HFF-Myc (cell line): Measurements from ENCODE around the gene USP24.

Experiments
- DNase-seq: peaks from one replicate; pipeline ENCODE4 v3.0.0-alpha.2; 2011; ENCODE audit warnings: low read depth; ENCODE audit errors: extremely low read depth
- H3K4me3 ChIP-seq: replicated peaks from 2 replicates; pipeline ENCODE4 v1.5.1; 2011; ENCODE audit warnings: low read depth, mild to moderate bottlenecking, control low read depth, low read length
- CTCF ChIP-seq: IDR thresholded peaks from 2 replicates; pipeline ENCODE4 v1.5.1; 2012; ENCODE audit warnings: mild to moderate bottlenecking, low read depth, low read length, control low read depth; ENCODE audit errors: missing control alignments

USP24 gene

GRCh38 chr1:55250399-55251075, 35.4 kb upstream of the USP24 start:
- no peak overlapping the region for H3K4me3 ChIP-seq
- TF ChIP-seq CTCF: no peak
- DNase-seq: no peak

- H3K4me3 ChIP-seq: no peak overlapping the region
- TF ChIP-seq CTCF: no peak
- no peak for DNase-seq
Measured at GRCh38 chr1:55249646-55250398, 34.7 kb upstream of the USP24 start.

DNA sequence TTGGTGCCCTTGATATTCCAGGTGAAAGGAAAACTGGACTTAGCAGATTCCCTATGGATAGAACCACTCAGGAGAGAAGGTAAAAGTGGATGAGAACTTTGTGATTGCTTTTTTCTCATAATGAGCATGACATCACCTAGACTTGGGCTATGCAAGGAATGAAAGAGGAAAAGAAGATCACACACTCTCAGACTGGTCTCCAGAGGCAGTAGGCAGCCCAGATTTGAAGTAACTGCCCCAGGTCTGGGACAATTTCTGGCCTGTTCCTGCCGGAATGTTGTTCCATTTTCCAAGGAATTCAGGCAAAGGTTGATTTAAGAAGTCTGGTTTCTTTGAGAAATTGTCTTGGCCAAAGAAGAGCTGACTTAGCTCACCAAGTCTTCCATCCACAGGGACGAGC, 31.7 kb upstream of the USP24 start:
- no peak for DNase-seq
- no peak for TF ChIP-seq CTCF
- H3K4me3 ChIP-seq: no peak overlapping the region

GRCh38 chr1:55246331-55246730, 31.2 kb upstream of the USP24 start:
- H3K4me3 ChIP-seq: no peak overlapping the region
- no peak for TF ChIP-seq CTCF
- DNase-seq: no peak

- DNase-seq: no peak
- H3K4me3 ChIP-seq: no peak overlapping the region
- TF ChIP-seq CTCF: no peak
Measured at GRCh38 chr1:55245781-55246180, 30.6 kb upstream of the USP24 start.

- no peak for TF ChIP-seq CTCF
- H3K4me3 ChIP-seq: no peak overlapping the region
- no peak for DNase-seq
Measured at GRCh38 chr1:55244476-55245099, 29.4 kb upstream of the USP24 start.
